Gastroesophageal sphincter (tissue), 4 donors: Measurements from ENCODE around the gene ERBB4. TPM values are rescaled to one million over a fixed set of nuclear protein-coding genes. Genes with fewer than 3 reads are reported as not detected.

Experiments
- ATAC-seq: fragments of 150-250 bp; one replicate; pipeline ENCODE4 v1.9.1; 2016; ENCODE audit warnings: mild to moderate bottlenecking, moderate library complexity
- H3K27ac ChIP-seq, 4 donors: fragments of 200-600 bp; sonication (generic) in 3 of 4; 1 replicate in 3 of 4; 2 replicates in 1 of 4; pipeline ENCODE4 v1.5.1; 2016 to 2019
- H3K27me3 ChIP-seq: fragments of 200-600 bp; sonication (generic); one replicate; pipeline ENCODE4 v1.5.1; 2019
- H3K36me3 ChIP-seq, 2 donors: fragments of 200-600 bp; sonication (generic); one replicate each; pipeline ENCODE4 v1.5.1; 2019; ENCODE audit warnings: control low read depth in 1 of 2
- H3K4me1 ChIP-seq, 3 donors: fragments of 200-600 bp; sonication (generic); 1 replicate in 2 of 3; 2 replicates in 1 of 3; pipeline ENCODE4 v1.5.1; 2016 to 2019; ENCODE audit warnings: control low read depth in 2 of 3
- H3K4me3 ChIP-seq, 2 donors: fragments of 200-600 bp; sonication (generic); one replicate each; pipeline ENCODE4 v1.5.1; 2019; ENCODE audit warnings: mild to moderate bottlenecking in 1 of 2, moderate library complexity in 1 of 2
- H3K9me3 ChIP-seq, 3 donors: fragments of 200-600 bp; sonication (generic); one replicate each; pipeline ENCODE4 v1.5.1; 2017 to 2019; ENCODE audit warnings: control low read depth in 2 of 3
- EP300 ChIP-seq: sonication (generic); formaldehyde crosslinking; IDR thresholded peaks from one replicate; pipeline ENCODE4 v1.6.1; 2017; ENCODE audit warnings: antibody characterized with exemption, mild to moderate bottlenecking
- POLR2A ChIP-seq, 2 donors: fragments of 450-650 bp; IDR thresholded peaks; one replicate each; pipeline ENCODE4 v1.6.1; 2017; ENCODE audit warnings: antibody characterized with exemption in 2 of 2, mild to moderate bottlenecking in 2 of 2, moderate library complexity in 1 of 2
- POLR2AphosphoS5 ChIP-seq: sonication (generic); formaldehyde crosslinking; IDR thresholded peaks from one replicate; pipeline ENCODE4 v1.6.1; 2017; ENCODE audit warnings: antibody characterized with exemption
- WGBS, 2 donors: methylation state at CpG; one replicate each; pipeline ENCODE4 v1.1.5; 2018; ENCODE audit warnings: low coverage in 1 of 2; 5-methylcytosine and 5-hydroxymethylcytosine counted together
- total RNA-seq, 4 donors: library from RNA; depleted of rRNA; stranded (reverse); fragments of >200 nt; gene quantifications; one replicate each; pipeline ENCODE4 v1.1.0, GENCODE V29; 2016
- TF ChIP-seq, protein P1 (sequence below), 4 experiments: fragments of 200-600 bp in 2 of 4; fragments of 450-650 bp in 2 of 4; sonication (generic) in 1 of 4; IDR thresholded peaks; one replicate each; pipeline ENCODE4 v1.5.1; 2017 to 2019; ENCODE audit warnings: antibody characterized with exemption in 4 of 4, mild to moderate bottlenecking in 2 of 4, moderate library complexity in 2 of 4

ERBB4 gene
- total RNA-seq, 4 donors from 2014 or later, result 0.16 to 0.92 (median 0.50) TPM

DNA sequence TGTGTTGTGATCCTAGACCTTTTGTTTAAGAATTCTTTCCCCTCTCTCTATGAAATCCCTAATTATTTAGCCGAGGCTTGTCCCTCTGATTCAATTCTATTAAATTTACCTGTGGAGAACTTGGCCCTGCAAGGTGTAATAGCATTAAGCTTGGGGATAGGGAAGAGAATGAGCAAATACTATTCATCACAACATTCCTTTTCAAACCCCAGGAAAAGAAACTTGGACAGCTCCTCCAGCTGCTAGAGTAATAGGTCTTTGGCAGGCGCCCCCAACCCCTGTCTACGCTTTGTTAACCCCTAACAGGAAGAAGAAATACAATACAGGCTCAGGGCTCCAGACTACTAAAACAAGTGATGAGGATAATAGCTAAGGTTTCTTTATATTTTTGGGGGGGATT lies 1025.2 kb downstream of the ERBB4 start:
- Histone ChIP-seq H3K27ac (no peak overlapping the region), H3K4me1 (no peaks in the 10 kb centered on the region), H3K27me3 (no peaks in the 10 kb centered on the region), H3K9me3 (no peaks in the 10 kb centered on the region), H3K36me3 (no peaks in the 10 kb centered on the region), H3K4me3 (no peak overlapping the region)
- 29 to 36% methylated on average over 2 to 3 of the region's 3 CpGs for WGBS, 2 donors
- no peak for ATAC-seq
- TF ChIP-seq, protein P1, sequence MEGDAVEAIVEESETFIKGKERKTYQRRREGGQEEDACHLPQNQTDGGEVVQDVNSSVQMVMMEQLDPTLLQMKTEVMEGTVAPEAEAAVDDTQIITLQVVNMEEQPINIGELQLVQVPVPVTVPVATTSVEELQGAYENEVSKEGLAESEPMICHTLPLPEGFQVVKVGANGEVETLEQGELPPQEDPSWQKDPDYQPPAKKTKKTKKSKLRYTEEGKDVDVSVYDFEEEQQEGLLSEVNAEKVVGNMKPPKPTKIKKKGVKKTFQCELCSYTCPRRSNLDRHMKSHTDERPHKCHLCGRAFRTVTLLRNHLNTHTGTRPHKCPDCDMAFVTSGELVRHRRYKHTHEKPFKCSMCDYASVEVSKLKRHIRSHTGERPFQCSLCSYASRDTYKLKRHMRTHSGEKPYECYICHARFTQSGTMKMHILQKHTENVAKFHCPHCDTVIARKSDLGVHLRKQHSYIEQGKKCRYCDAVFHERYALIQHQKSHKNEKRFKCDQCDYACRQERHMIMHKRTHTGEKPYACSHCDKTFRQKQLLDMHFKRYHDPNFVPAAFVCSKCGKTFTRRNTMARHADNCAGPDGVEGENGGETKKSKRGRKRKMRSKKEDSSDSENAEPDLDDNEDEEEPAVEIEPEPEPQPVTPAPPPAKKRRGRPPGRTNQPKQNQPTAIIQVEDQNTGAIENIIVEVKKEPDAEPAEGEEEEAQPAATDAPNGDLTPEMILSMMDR (IDR thresholded peaks at IDR 0.05), result no peak
- no peak for TF ChIP-seq EP300
- no peak for TF ChIP-seq POLR2AphosphoS5
- TF ChIP-seq POLR2A (IDR thresholded peaks at IDR 0.05), result no peak

DNA sequence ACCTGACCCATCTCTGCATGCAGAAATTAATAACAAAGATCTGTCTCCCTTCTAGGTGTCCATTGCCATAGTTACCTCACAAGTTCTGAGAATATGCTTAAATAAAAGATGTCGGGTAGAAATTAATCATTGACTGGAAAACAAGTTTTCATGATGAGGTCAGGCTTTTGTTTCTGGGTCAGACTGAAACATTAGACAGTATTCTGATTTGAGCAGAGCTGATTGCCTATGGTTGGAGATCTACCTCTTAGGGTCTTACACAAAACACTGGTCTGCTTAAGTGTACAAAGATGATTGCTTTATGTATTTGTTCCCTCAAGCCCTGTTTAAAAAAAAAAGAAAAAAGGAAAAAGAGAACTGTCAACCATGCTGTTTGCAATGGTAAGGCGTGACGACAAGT lies 1025.8 kb downstream of the ERBB4 start:
- Histone ChIP-seq H3K4me1 (no peaks in the 10 kb centered on the region), H3K27ac (no peak overlapping the region), H3K27me3 (no peaks in the 10 kb centered on the region), H3K4me3 (no peak overlapping the region), H3K36me3 (no peaks in the 10 kb centered on the region), H3K9me3 (no peaks in the 10 kb centered on the region)
- TF ChIP-seq EP300, result no peak
- TF ChIP-seq, protein P1 (IDR thresholded peaks at IDR 0.05), result no peak
- no peak for TF ChIP-seq POLR2A (IDR thresholded peaks at IDR 0.05)
- no peak for TF ChIP-seq POLR2AphosphoS5
- no peak for ATAC-seq
- 77 to 80% methylated on average over 1 to 3 of the region's 3 CpGs for WGBS, 2 donors

DNA sequence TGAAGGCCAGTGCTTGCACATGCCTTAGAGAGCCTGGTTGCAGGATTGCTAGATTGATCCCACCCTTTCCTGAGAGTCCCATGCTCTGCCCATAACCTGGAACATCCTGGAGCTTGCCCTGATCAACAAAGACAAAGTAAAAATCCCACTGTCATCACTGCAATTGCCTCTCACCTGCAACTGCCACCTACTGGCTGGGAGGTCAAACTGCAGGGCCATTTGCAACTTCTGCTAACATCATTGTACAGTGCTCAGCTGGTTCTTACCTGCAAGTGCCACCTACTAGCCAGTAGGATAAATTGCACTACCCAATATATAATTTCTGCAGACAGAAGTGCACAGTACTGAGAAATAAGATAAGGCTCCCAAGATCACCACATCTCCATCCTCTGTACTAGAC lies 1034.7 kb downstream of the ERBB4 start:
- Histone ChIP-seq H3K9me3 (peaks cover 0 to 11% (median 0%) of the 10 kb centered on the region in 3 donors), H3K27me3 (no peaks in the 10 kb centered on the region), H3K4me3 (no peak overlapping the region), H3K36me3 (no peaks in the 10 kb centered on the region), H3K4me1 (no peaks in the 10 kb centered on the region), H3K27ac (no peak overlapping the region)
- no peak for ATAC-seq
- no peak for TF ChIP-seq POLR2AphosphoS5
- TF ChIP-seq EP300, result no peak
- TF ChIP-seq, protein P1 (IDR thresholded peaks at IDR 0.05), result no peak
- no peak for TF ChIP-seq POLR2A (IDR thresholded peaks at IDR 0.05)

DNA sequence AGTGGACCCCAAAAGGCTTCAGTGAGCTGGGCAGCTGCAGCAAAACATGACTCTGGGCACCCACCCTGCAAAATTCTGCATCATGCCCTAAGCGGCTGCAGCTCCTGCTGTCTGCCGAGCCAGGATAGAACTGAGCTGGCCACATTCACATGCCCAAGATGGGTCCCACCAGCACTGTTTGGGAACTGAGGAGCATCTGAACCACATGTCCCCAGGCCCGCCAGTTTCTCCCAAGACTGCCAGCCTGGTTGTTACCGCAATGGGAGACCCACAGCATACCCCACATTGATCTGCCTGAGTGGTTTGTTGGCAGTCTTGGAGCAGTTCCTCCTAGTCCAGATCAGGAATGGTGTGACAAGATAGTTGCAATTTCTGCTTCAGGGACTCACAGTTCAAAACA lies 1035.4 kb downstream of the ERBB4 start:
- no peaks in the 10 kb centered on the region for H3K4me1 ChIP-seq

DNA sequence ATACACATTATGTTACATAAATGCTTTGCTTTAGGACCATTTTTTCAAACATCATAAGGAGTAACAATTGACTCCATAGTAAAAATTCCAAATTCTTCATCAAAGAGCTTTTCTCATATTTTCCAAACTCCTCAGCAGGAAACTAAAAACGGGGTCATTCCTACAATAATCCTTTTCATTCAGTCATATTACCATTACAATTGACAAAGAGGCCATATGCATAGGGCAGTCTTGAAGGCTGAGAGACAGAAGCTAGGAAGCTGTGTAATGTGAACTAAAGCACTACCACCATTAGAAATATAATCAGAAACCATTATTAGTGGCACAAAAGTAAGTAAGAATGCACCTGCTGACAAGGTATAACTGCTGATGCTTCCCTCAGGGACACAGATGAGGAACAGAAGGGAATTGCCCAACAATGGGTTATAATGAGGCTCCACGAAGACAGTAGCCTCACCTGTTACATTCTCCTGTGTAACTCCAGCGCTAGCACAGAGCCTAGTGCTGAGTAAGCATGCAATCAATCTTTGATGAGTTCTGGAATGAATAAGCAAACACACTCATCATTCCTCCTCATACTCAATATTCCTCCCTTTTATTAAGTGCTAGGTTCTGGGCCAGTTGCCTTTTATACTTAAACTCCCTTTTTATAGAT lies 1039.9 kb downstream of the ERBB4 start:
- TF ChIP-seq EP300, result no peak
- TF ChIP-seq, protein P1 (IDR thresholded peaks at IDR 0.05), result no peak
- no peak for TF ChIP-seq POLR2AphosphoS5
- no peak for TF ChIP-seq POLR2A (IDR thresholded peaks at IDR 0.05)
- no peak overlapping the region for H3K4me3 ChIP-seq
- no peaks in the 10 kb centered on the region for H3K4me1 ChIP-seq
- no peak for ATAC-seq
- WGBS, 2 donors, result 34 to 56% methylated on average over 3 of the region's 3 CpGs
- no peaks in the 10 kb centered on the region for H3K36me3 ChIP-seq
- peaks cover 0 to 8% (median 0%) of the 10 kb centered on the region in 3 donors for H3K9me3 ChIP-seq
- no peak overlapping the region for H3K27ac ChIP-seq
- H3K27me3 ChIP-seq, result no peaks in the 10 kb centered on the region

More for the DNA sequence above, 1035.4 kb downstream of the ERBB4 start:
- Histone ChIP-seq H3K27me3 (no peaks in the 10 kb centered on the region), H3K27ac (no peak overlapping the region), H3K9me3 (peaks cover 0 to 11% (median 0%) of the 10 kb centered on the region in 3 donors), H3K4me3 (no peak overlapping the region), H3K36me3 (no peaks in the 10 kb centered on the region)
- WGBS, 2 donors, result no CpG with 5 or more reads among the region's 4 CpGs
- no peak for ATAC-seq
- no peak for TF ChIP-seq EP300
- TF ChIP-seq, protein P1 (IDR thresholded peaks at IDR 0.05), result no peak
- TF ChIP-seq POLR2AphosphoS5, result no peak
- TF ChIP-seq POLR2A (IDR thresholded peaks at IDR 0.05), result no peak
